Panc1 (cell line): ENCODE measurements around the gene GPR32.
"Not testable (repeated sequence)": the region's sequence is repeated elsewhere in the genome, so short reads cannot be mapped to it uniquely, and the experiment has no call there.

Source experiments
- TF ChIP-seq, protein P1 (sequence below), 2 experiments: IDR thresholded peaks; 2 replicates each; pipeline ENCODE4 v1.6.1; 2011 to 2012; ENCODE audit warnings: low read depth in 2 of 2, control low read depth in 1 of 2, low read length in 1 of 2, mild to moderate bottlenecking in 1 of 2, moderate library complexity in 1 of 2; ENCODE audit not compliant: insufficient read depth in 1 of 2
- TF ChIP-seq, protein P2 (sequence below): fragments of 450-650 bp; IDR thresholded peaks from 2 replicates; pipeline ENCODE4 v1.5.1; 2017; ENCODE audit warnings: mild to moderate bottlenecking

DNA sequence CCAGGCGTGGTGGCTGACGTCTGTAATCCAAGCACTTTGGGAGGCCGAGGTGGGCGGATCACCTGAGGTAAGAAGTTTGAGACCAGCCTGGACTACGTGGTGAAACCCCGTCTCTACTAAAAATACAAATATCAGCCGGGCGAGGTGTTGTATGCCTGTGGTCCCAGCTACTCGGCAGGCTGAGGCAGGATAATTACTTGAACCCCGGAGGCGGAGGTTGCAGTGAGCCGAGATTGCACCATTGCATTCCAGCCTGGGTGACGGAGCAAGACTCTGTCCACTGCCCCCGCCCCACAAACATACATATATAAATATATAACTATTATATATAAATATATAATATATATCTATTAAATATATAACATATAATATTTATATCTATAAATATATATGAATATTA is 23.1 kb upstream of the GPR32 start:
- TF ChIP-seq, protein P1, sequence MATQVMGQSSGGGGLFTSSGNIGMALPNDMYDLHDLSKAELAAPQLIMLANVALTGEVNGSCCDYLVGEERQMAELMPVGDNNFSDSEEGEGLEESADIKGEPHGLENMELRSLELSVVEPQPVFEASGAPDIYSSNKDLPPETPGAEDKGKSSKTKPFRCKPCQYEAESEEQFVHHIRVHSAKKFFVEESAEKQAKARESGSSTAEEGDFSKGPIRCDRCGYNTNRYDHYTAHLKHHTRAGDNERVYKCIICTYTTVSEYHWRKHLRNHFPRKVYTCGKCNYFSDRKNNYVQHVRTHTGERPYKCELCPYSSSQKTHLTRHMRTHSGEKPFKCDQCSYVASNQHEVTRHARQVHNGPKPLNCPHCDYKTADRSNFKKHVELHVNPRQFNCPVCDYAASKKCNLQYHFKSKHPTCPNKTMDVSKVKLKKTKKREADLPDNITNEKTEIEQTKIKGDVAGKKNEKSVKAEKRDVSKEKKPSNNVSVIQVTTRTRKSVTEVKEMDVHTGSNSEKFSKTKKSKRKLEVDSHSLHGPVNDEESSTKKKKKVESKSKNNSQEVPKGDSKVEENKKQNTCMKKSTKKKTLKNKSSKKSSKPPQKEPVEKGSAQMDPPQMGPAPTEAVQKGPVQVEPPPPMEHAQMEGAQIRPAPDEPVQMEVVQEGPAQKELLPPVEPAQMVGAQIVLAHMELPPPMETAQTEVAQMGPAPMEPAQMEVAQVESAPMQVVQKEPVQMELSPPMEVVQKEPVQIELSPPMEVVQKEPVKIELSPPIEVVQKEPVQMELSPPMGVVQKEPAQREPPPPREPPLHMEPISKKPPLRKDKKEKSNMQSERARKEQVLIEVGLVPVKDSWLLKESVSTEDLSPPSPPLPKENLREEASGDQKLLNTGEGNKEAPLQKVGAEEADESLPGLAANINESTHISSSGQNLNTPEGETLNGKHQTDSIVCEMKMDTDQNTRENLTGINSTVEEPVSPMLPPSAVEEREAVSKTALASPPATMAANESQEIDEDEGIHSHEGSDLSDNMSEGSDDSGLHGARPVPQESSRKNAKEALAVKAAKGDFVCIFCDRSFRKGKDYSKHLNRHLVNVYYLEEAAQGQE (IDR thresholded peaks at IDR 0.05; ENCODE audit: insufficient read depth in 1 of 2, low read depth in 2 of 2, low read length in 1 of 2): not testable (repeated sequence)
- TF ChIP-seq, protein P2, sequence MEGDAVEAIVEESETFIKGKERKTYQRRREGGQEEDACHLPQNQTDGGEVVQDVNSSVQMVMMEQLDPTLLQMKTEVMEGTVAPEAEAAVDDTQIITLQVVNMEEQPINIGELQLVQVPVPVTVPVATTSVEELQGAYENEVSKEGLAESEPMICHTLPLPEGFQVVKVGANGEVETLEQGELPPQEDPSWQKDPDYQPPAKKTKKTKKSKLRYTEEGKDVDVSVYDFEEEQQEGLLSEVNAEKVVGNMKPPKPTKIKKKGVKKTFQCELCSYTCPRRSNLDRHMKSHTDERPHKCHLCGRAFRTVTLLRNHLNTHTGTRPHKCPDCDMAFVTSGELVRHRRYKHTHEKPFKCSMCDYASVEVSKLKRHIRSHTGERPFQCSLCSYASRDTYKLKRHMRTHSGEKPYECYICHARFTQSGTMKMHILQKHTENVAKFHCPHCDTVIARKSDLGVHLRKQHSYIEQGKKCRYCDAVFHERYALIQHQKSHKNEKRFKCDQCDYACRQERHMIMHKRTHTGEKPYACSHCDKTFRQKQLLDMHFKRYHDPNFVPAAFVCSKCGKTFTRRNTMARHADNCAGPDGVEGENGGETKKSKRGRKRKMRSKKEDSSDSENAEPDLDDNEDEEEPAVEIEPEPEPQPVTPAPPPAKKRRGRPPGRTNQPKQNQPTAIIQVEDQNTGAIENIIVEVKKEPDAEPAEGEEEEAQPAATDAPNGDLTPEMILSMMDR: not testable (repeated sequence)
